T47D (cell line): ENCODE results near the gene AMMECR1L.
"Not testable (repeated sequence)": the region's sequence is repeated elsewhere in the genome, so short reads cannot be mapped to it uniquely, and the experiment has no call there.

ENCODE experiments used
- DNase-seq, 2 experiments: peaks; one replicate each; pipeline versions ENCODE4 v3.0.0 to v3.0.0-alpha.2; 2011 to 2012; ENCODE audit warnings: low read depth in 1 of 2, low spot score in 1 of 2
- JUND ChIP-seq: IDR thresholded peaks from 2 replicates; pipeline ENCODE4 v1.6.1; 2012; ENCODE audit warnings: low read depth
- in situ Hi-C: cut with HindIII; loops from 2 replicates; pipeline ENCODE4 v1.10.0; 2016; ENCODE audit warnings: low sequenced_read_pairs, low pct_unique_long_range_greater_than_20kb

Gene AMMECR1L

GRCh38 chr2:127885780-127886592, at the start of gene AMMECR1L:
AMMECR1L (minus strand) TSS chr2:127885956; CDS start chr2:127874234, 11,722 bp downstream.
- DNase-seq = peak in 1 of 2 experiments; percentile 63
- in situ Hi-C loops = not testable (repeated sequence)

- TF ChIP-seq JUND = no peak
- in situ Hi-C loops = no loop called here
- no peak for DNase-seq
Observed at GRCh38 chr2:127935337-127935736, 49.6 kb upstream of the AMMECR1L start.

DNA sequence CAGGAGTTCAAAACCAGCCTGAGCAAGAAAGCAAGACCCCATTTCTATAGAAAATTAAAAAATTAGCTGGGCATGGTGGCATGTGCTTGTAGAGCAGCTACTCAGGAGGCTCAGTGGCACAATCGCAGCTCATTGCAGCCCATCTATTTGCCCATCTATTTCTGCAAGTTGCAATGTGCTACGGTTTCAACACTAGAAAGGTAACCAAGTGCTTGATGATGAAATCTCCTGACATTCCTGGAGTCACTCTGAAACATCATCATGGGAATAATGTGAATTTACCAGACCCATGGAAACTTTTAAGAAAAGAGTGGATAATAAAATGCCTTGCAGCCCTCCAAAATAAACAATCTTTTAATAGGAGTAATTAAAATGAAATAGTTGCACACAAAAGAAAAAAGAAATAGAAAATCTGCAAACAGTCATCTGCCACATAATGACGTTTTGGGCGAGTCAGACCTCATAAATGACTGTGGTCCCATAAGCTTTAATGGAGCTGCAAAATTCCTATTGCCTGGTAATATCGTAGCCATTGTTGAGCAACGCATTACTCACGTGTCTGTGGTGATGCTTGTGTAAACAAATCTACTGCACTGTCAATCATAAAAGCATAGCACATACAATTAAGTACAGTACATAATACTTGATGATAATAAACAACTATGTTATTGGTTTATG, 46.6 kb upstream of the AMMECR1L start:
- in situ Hi-C loops = no loop called here
- peak in 1 of 2 experiments; percentile 8 for DNase-seq
- TF ChIP-seq JUND = no peak

DNA sequence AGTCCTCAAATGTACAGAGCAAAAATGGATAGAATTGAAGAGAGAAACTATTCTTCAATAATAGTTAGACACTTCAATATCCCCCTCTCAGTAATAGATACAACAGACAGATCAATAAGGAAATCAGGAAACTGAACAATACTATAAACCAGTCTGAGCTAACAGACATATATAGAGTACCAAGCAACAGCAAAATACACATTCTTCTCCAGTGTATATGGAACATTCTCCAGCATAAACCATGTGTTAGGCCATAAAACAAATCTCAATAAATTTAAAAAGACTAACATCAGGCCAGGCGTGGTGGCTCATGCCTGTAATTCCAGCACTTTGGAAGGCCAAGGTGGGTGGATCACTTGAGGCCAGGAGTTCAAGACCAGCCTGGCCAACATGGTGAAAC, 43.7 kb upstream of the AMMECR1L start:
- TF ChIP-seq JUND = no peak
- no peak for DNase-seq
- in situ Hi-C loops = no loop called here

GRCh38 chr2:127927384-127927783, 41.6 kb upstream of the AMMECR1L start:
- no peak for TF ChIP-seq JUND
- no peak for DNase-seq
- in situ Hi-C loops = no loop called here

DNA sequence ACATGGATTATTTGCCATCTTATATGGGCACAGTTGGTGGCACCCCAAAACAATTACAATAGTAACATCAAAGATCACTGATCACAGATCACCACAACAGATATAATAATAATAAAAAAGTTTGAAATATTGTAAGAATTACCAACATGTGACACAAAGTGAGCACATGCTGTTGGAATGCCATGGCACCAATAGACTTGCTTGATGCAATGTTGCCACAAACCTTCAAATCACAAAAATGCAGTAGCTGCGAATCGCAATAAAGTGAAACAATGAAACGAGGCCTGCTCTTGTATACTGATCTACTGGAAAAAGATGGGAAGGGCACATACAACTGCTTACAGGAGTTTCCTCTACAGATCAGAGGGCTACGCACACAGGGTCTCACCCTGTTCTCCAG, 32.2 kb upstream of the AMMECR1L start:
- DNase-seq = no peak
- TF ChIP-seq JUND = no peak
- in situ Hi-C loops = no loop called here

DNA sequence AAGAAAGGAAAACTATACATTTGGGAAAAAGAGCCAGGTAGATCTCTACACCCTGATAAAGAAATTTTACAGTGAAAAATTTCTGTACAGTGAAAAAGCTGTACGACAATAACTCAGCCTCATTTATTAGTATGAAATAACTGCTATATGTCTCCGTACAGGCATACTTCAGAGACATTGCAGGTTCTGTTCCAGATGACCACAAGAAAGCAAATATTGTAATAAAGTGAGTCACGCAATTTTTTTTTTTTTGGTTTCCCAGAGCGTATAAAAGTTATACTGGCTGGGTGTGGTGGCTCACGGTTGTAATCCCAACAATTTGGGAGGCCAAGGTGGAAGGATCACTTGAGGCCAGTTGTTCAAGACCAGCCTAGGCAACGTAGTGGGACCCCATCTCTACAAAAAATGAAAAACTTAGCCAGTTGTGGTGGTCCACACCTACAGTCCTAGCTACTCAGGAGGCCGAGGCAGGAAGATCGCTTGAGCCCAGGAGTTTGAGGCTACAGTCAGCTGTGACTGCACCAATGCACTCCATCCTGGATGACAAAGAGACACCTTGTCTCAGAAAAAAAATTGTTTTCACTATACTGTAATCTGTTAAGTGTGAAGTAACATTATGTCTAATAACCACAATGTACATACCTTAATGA, 28.2 kb upstream of the AMMECR1L start:
- DNase-seq = peak in 1 of 2 experiments; percentile 29
- in situ Hi-C loops = no loop called here
- no peak for TF ChIP-seq JUND

GRCh38 chr2:127911737-127912136, 26.0 kb upstream of the AMMECR1L start:
- in situ Hi-C loops = no loop called here
- no peak for DNase-seq
- TF ChIP-seq JUND = no peak

DNA sequence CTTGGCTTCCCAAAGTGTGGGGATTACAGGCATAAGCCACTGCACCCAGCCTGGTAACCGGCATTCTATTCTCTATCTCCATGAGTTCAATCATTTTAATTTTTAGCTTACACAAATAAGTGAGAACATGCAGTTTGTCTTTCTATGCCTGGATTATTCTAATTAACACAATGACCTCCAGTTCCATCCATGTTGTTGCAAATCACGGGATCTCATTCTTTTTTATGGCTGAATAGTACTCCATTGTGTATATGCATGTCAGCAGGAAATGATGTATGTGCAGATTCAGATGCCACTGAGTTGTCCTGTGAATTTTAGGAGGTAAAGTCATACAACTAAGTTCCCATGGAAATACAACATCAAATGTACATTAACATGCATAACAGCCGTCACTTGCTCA, 24.7 kb upstream of the AMMECR1L start:
- TF ChIP-seq JUND = no peak
- in situ Hi-C loops = no loop called here
- no peak for DNase-seq

- no peak for TF ChIP-seq JUND
- in situ Hi-C loops = no loop called here
- DNase-seq = peak in 1 of 2 experiments; percentile 71
Observed at GRCh38 chr2:127909019-127909418, 23.3 kb upstream of the AMMECR1L start.

DNA sequence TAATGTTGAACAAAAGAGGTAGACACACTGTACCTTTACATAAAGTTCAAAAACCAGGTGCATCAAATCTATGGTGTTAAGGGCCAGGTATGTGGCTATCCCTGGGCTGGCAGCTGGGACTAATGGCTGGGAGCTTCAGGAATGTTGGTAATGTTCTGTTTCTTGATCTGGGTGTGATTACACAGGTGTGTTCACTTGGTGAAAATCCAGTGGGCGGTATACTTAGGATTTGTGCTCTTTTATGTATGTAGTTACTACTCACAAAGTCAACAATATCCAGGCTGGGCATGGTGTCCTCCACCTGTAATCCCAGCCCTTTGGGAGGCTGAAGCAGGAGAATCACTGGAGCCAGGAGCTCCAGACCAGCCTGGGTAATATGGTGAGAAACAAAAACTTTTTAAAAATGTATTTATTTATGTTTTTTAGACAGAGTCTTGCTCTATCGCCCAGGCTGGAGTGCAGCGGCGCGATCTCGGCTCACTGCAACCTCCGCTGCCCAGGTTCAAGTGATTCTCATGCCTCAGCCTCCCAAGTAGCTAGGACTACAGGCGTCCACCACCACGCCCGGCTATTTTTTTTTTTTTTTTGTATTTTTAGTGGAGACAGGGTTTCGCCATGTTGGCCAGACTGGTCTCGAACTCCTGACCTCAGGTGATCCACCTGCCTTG, 22.1 kb upstream of the AMMECR1L start:
- in situ Hi-C loops = not testable (repeated sequence)
- DNase-seq = peak; percentile 7 to 67

- in situ Hi-C loops = no loop called here
- TF ChIP-seq JUND = no peak
- no peak for DNase-seq
Observed at GRCh38 chr2:127906206-127906926, 20.6 kb upstream of the AMMECR1L start.
